ENCODE measurements around the gene SLC25A29. TPM values are rescaled to one million over a fixed set of nuclear protein-coding genes. Genes with fewer than 3 reads are reported as not detected.

Gene SLC25A29
- total and polyA plus RNA-seq, 2 of the 13 experiments (the other 11 are each of a cell fraction or from before 2014, with no cell fraction given), result 12.2 to 17.2 TPM

DNA sequence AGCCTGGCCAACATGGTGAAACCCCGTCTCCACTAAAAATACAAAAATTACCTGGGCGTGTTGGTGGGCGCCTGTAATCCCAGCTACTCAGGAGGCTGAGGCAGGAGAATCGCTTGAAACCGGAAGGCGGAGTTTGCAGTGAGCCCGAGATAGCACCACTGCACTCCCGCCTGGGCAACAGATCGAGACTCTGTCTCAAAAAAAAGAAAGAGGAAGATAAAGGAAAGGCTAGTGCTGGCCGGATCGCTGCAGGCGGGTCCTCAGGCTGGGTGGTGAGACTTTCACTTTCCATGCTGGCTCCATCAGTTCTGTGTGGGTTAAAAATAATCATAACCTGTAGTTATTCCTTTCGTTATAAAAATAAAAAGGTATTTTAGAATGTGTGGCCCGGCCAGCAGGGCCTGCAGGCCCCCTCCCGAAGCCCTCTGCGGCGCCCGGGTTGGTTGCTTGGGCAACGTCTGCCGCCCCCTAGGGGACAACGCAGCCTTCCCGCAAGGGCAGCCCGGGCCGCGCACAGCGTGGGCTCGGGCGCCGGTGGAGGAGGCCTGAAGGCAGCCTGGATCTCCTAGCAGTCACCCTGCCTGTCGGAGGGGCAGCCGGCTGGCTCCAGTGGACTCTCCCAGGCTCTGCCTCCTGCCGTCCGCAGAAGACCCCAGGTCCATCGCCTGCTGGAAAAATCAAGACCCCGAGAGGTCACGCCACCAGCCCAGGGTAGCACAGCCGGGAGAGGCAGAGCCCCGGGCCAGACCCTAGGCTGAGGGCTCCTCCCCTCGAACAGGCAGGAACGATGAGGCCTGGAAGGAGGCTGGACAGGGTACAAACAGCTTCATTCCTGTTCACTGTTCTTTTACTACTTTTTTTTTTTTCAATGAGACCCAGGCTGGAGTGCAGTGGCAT lies 11.9 kb upstream of the SLC25A29 start (continued):
- TF ChIP-seq, protein P1, sequence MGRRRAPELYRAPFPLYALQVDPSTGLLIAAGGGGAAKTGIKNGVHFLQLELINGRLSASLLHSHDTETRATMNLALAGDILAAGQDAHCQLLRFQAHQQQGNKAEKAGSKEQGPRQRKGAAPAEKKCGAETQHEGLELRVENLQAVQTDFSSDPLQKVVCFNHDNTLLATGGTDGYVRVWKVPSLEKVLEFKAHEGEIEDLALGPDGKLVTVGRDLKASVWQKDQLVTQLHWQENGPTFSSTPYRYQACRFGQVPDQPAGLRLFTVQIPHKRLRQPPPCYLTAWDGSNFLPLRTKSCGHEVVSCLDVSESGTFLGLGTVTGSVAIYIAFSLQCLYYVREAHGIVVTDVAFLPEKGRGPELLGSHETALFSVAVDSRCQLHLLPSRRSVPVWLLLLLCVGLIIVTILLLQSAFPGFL (CRISPR knock-in tag; IDR thresholded peaks at IDR 0.05), result no peak
- peak; percentile 77 for TF ChIP-seq XRCC5 (optimal IDR thresholded peaks at IDR 0.05; ENCODE audit: low read length)
- TF ChIP-seq ZMYM3 (CRISPR knock-in tag; IDR thresholded peaks at IDR 0.05), result peak; percentile 57; the same call in 1 of the 2 replicates
- no peak for TF ChIP-seq ZNF660 (CRISPR knock-in tag; IDR thresholded peaks at IDR 0.05; ENCODE audit: borderline replicate concordance, low read depth)
- TF ChIP-seq, protein P2, sequence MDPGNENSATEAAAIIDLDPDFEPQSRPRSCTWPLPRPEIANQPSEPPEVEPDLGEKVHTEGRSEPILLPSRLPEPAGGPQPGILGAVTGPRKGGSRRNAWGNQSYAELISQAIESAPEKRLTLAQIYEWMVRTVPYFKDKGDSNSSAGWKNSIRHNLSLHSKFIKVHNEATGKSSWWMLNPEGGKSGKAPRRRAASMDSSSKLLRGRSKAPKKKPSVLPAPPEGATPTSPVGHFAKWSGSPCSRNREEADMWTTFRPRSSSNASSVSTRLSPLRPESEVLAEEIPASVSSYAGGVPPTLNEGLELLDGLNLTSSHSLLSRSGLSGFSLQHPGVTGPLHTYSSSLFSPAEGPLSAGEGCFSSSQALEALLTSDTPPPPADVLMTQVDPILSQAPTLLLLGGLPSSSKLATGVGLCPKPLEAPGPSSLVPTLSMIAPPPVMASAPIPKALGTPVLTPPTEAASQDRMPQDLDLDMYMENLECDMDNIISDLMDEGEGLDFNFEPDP (CRISPR knock-in tag; conservative IDR thresholded peaks at IDR 0.05), result no peak
- TF ChIP-seq MEF2D (CRISPR knock-in tag; IDR thresholded peaks at IDR 0.05), result no peak
- TF ChIP-seq SRSF1 (optimal IDR thresholded peaks at IDR 0.05; ENCODE audit: low read depth, low read length), result peak; percentile 35
- TF ChIP-seq RFX3 (CRISPR knock-in tag; IDR thresholded peaks at IDR 0.05), result peak; percentile 65
- TF ChIP-seq CHD4 (IDR thresholded peaks at IDR 0.05; ENCODE audit: borderline replicate concordance, low read length), result no peak
- no peak for TF ChIP-seq ARID5B (CRISPR knock-in tag; IDR thresholded peaks at IDR 0.05)
- no peak for TF ChIP-seq TBX2 (CRISPR knock-in tag; IDR thresholded peaks at IDR 0.05; ENCODE audit: borderline replicate concordance)
- TF ChIP-seq MYPOP (CRISPR knock-in tag; IDR thresholded peaks at IDR 0.05), result 0 out of 2 replicates have a peak, but pooled peaks have one; percentile 21
- TF ChIP-seq GATAD2A (CRISPR knock-in tag; IDR thresholded peaks at IDR 0.05), result peak; percentile 48; the same call in 1 of the 2 replicates
- TF ChIP-seq YEATS4 (CRISPR knock-in tag; IDR thresholded peaks at IDR 0.05; ENCODE audit: borderline replicate concordance), result 0 out of 2 replicates have a peak, but pooled peaks have one; percentile 30
- TF ChIP-seq JUNB (CRISPR knock-in tag; IDR thresholded peaks at IDR 0.05; ENCODE audit: borderline replicate concordance), result no peak
- TF ChIP-seq, protein P3, sequence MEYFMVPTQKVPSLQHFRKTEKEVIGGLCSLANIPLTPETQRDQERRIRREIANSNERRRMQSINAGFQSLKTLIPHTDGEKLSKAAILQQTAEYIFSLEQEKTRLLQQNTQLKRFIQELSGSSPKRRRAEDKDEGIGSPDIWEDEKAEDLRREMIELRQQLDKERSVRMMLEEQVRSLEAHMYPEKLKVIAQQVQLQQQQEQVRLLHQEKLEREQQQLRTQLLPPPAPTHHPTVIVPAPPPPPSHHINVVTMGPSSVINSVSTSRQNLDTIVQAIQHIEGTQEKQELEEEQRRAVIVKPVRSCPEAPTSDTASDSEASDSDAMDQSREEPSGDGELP (IDR thresholded peaks at IDR 0.05; ENCODE audit: borderline replicate concordance, low read depth), result no peak
- 0 out of 2 replicates have a peak, but pooled peaks have one; percentile 12 for TF ChIP-seq NFYC (CRISPR knock-in tag; IDR thresholded peaks at IDR 0.05)
- peak; percentile 25; the same call in 1 of the 2 replicates for TF ChIP-seq RFX1 (IDR thresholded peaks at IDR 0.05)
- no peak for TF ChIP-seq IKZF1 (IDR thresholded peaks at IDR 0.05)
- no peak for TF ChIP-seq RAD51 (IDR thresholded peaks at IDR 0.05; ENCODE audit: borderline replicate concordance)
- no peak for TF ChIP-seq HOXA5 (CRISPR knock-in tag; IDR thresholded peaks at IDR 0.05)
- TF ChIP-seq ZNF121 (CRISPR knock-in tag; IDR thresholded peaks at IDR 0.05), result peak; percentile 92
- no peak for TF ChIP-seq NCOA1 (CRISPR knock-in tag; IDR thresholded peaks at IDR 0.05)
